Astrocyte (in vitro differentiated cells and primary cell): ENCODE results near the gene SNTB2. TPM values are rescaled to one million over a fixed set of nuclear protein-coding genes. Genes with fewer than 3 reads are reported as not detected.

Source experiments
- DNase-seq: peaks from one replicate; pipeline ENCODE4 v3.0.0-alpha.2; 2010; ENCODE audit warnings: low read depth
- FAIRE-seq: peaks from 2 replicates; lab custom pipeline; 2011; peaks lifted over from hg19 to GRCh38; lab: Jason Lieb, UNC
- H2AFZ ChIP-seq: 2 replicates; pipeline ENCODE4 v1.6.0; 2012; ENCODE audit warnings: low read depth, low read length, inconsistent platforms
- H3K27ac ChIP-seq: 2 replicates; pipeline ENCODE4 v1.5.1; 2011; ENCODE audit warnings: low read depth, low read length, inconsistent platforms
- H3K27me3 ChIP-seq: 2 replicates; pipeline ENCODE4 v1.6.0; 2011; ENCODE audit warnings: low read length, inconsistent platforms; ENCODE audit not compliant: insufficient read depth
- H3K36me3 ChIP-seq: 2 replicates; pipeline ENCODE4 v1.5.1; 2011; ENCODE audit warnings: low read length, inconsistent platforms; ENCODE audit not compliant: insufficient read depth
- H3K4me1 ChIP-seq: 2 replicates; pipeline ENCODE4 v1.5.1; 2011; ENCODE audit warnings: low read length, inconsistent platforms; ENCODE audit not compliant: insufficient read depth
- H3K4me2 ChIP-seq: 2 replicates; pipeline ENCODE4 v1.6.0; 2012; ENCODE audit warnings: low read length, inconsistent platforms
- H3K4me3 ChIP-seq: 2 replicates; pipeline ENCODE4 v1.5.1; 2011; ENCODE audit warnings: low read depth, mild to moderate bottlenecking, low read length, inconsistent platforms; ENCODE audit not compliant: insufficient read depth
- H3K79me2 ChIP-seq: 2 replicates; pipeline ENCODE4 v1.6.0; 2012; ENCODE audit warnings: mild to moderate bottlenecking, low read length, inconsistent platforms; ENCODE audit not compliant: insufficient read depth
- H3K9ac ChIP-seq: 2 replicates; pipeline ENCODE4 v1.6.0; 2012; ENCODE audit warnings: mild to moderate bottlenecking, low read length, inconsistent platforms
- H3K9me3 ChIP-seq: 2 replicates; pipeline ENCODE4 v1.5.1; 2012; ENCODE audit warnings: low read depth, mild to moderate bottlenecking, low read length, inconsistent platforms; ENCODE audit not compliant: insufficient read depth
- H4K20me1 ChIP-seq: 2 replicates; pipeline ENCODE4 v1.6.0; 2012; ENCODE audit warnings: low read length, inconsistent platforms; ENCODE audit not compliant: insufficient read depth
- H3K27ac Mint-ChIP-seq: one replicate; pipeline ENCODE4 v1.8.0; 2021; ENCODE audit warnings: mild to moderate bottlenecking, mixed read lengths; ENCODE audit not compliant: unreplicated experiment
- H3K27me3 Mint-ChIP-seq: one replicate; pipeline ENCODE4 v1.8.0; 2021; ENCODE audit warnings: low read depth, mixed read lengths; ENCODE audit not compliant: unreplicated experiment
- H3K36me3 Mint-ChIP-seq: one replicate; pipeline ENCODE4 v1.8.0; 2021; ENCODE audit warnings: low read depth, mixed read lengths; ENCODE audit not compliant: unreplicated experiment
- H3K4me1 Mint-ChIP-seq: one replicate; pipeline ENCODE4 v1.8.0; 2021; ENCODE audit warnings: low read depth, mixed read lengths; ENCODE audit not compliant: unreplicated experiment
- H3K4me3 Mint-ChIP-seq: one replicate; pipeline ENCODE4 v1.8.0; 2021; ENCODE audit warnings: mild to moderate bottlenecking, moderate library complexity, mixed read lengths; ENCODE audit not compliant: unreplicated experiment
- H3K9me3 Mint-ChIP-seq: one replicate; pipeline ENCODE4 v1.8.0; 2021; ENCODE audit warnings: mild to moderate bottlenecking, mixed read lengths; ENCODE audit not compliant: unreplicated experiment
- CTCF ChIP-seq: IDR thresholded peaks from 2 replicates; pipeline ENCODE4 v1.5.1; 2011; ENCODE audit warnings: low read depth, mild to moderate bottlenecking, inconsistent platforms, low read length, moderate library complexity; ENCODE audit not compliant: insufficient read depth
- EZH2 ChIP-seq: IDR thresholded peaks from 2 replicates; pipeline ENCODE4 v1.6.1; 2012; ENCODE audit warnings: mild to moderate bottlenecking, low read length, inconsistent platforms; ENCODE audit not compliant: insufficient read depth
- total RNA-seq: library from RNA; stranded (reverse); gene quantifications from 2 replicates; pipeline ENCODE4 v1.2.1, GENCODE V29; 2021

The SNTB2 gene
- total RNA-seq, 1 donor from 2014 or later, result 30.4 TPM

GRCh38 chr16:69298261-69298660 is 111.3 kb downstream of the SNTB2 start:
- no peak overlapping the region for H3K4me3 Mint-ChIP-seq
- Histone ChIP-seq H3K9me3 (no peaks in the 10 kb centered on the region), H3K9ac (no peak overlapping the region), H3K4me2 (no peak overlapping the region), H3K27me3 (no peaks in the 10 kb centered on the region), H2AFZ (no peak overlapping the region), H3K27ac (no peak overlapping the region), H3K4me3 (no peak overlapping the region), H3K79me2 (no peaks in the 10 kb centered on the region), H3K36me3 (peaks cover 10% of the 10 kb centered on the region), H3K4me1 (no peaks in the 10 kb centered on the region), H4K20me1 (peaks cover 5% of the 10 kb centered on the region)
- no peak overlapping the region for H3K27ac Mint-ChIP-seq
- H3K4me1 Mint-ChIP-seq, result peaks cover 3% of the 10 kb centered on the region
- TF ChIP-seq EZH2, result no peak
- TF ChIP-seq CTCF, result no peak
- no peaks in the 10 kb centered on the region for H3K9me3 Mint-ChIP-seq
- no peaks in the 10 kb centered on the region for H3K27me3 Mint-ChIP-seq
- peaks cover 11% of the 10 kb centered on the region for H3K36me3 Mint-ChIP-seq
- DNase-seq (no peak), FAIRE-seq (no peak)

- no peak for FAIRE-seq
- no peaks in the 10 kb centered on the region for H3K27me3 Mint-ChIP-seq
- Histone ChIP-seq H3K9ac (no peak overlapping the region), H4K20me1 (peaks cover 3% of the 10 kb centered on the region), H3K79me2 (no peaks in the 10 kb centered on the region), H3K9me3 (no peaks in the 10 kb centered on the region), H3K27me3 (no peaks in the 10 kb centered on the region), H3K36me3 (peaks cover 16% of the 10 kb centered on the region), H3K4me2 (no peak overlapping the region), H3K4me3 (no peak overlapping the region), H2AFZ (no peak overlapping the region), H3K4me1 (no peaks in the 10 kb centered on the region), H3K27ac (no peak overlapping the region)
- H3K9me3 Mint-ChIP-seq, result no peaks in the 10 kb centered on the region
- no peak overlapping the region for H3K4me3 Mint-ChIP-seq
- no peak overlapping the region for H3K27ac Mint-ChIP-seq
- H3K4me1 Mint-ChIP-seq, result no peaks in the 10 kb centered on the region
- peaks cover 11% of the 10 kb centered on the region for H3K36me3 Mint-ChIP-seq
- TF ChIP-seq EZH2, result no peak
- TF ChIP-seq CTCF, result no peak
- DNase-seq, result no peak
Measured at GRCh38 chr16:69301187-69301586, 114.2 kb downstream of the SNTB2 start.

- Histone ChIP-seq H3K36me3 (peaks cover 16% of the 10 kb centered on the region), H2AFZ (no peak overlapping the region), H3K9me3 (no peaks in the 10 kb centered on the region), H3K4me3 (no peak overlapping the region), H3K27ac (no peak overlapping the region), H3K9ac (no peak overlapping the region), H3K79me2 (no peaks in the 10 kb centered on the region), H3K27me3 (no peaks in the 10 kb centered on the region), H3K4me1 (no peaks in the 10 kb centered on the region), H4K20me1 (peaks cover 3% of the 10 kb centered on the region), H3K4me2 (no peak overlapping the region)
- no peak for TF ChIP-seq CTCF
- TF ChIP-seq EZH2, result no peak
- no peak for DNase-seq
- H3K27ac Mint-ChIP-seq, result no peak overlapping the region
- H3K4me1 Mint-ChIP-seq, result no peaks in the 10 kb centered on the region
- H3K9me3 Mint-ChIP-seq, result no peaks in the 10 kb centered on the region
- H3K36me3 Mint-ChIP-seq, result peaks cover 11% of the 10 kb centered on the region
- H3K27me3 Mint-ChIP-seq, result no peaks in the 10 kb centered on the region
- FAIRE-seq, result no peak
- no peak overlapping the region for H3K4me3 Mint-ChIP-seq
Measured at GRCh38 chr16:69301861-69302260, 114.9 kb downstream of the SNTB2 start.
